ENCODE results near the gene NFE2. TPM values are rescaled to one million over a fixed set of nuclear protein-coding genes. Genes with fewer than 3 reads are reported as not detected.

Gene NFE2
- total RNA-seq, 4 donors from 2014 or later: 0.64 to 8.0 (median 1.8) TPM; not detected in 1

DNA sequence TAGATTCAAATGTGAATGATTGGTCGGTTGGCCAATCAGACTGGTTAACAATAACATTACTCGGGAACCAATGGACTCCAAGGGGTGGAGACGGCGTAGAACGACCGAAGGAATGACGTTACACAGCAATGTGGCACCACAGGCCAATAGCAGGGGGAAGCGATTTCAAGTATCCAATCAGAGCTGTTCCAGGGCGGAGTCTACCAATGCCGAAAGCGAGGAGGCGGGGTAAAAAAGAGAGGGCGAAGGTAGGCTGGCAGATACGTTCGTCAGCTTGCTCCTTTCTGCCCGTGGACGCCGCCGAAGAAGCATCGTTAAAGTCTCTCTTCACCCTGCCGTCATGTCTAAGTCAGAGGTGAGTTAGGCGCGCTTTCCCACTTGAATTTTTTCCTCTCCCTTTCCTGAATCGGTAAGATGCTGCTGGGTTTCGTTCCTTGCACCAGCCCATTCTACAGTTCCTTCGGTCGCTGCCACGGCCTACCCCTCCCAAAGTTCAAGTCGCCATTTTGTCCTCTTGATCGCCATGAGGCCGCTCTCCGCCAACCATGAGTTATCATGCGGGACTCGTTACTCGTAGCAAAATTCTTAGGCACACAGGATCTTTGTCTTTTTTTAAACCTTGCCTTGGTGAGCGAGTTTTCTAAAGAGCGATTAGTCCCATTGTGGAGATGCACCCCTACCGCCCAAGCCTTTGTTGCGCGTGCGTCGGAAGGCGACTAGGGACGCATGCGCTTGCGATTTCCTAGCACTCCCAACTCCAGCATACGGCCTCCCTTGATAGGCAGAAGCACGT lies 20.2 kb downstream of the NFE2 start, which contains the start of gene HNRNPA1:
HNRNPA1 (plus strand) TSS at position 259 of the 793 bp plus-strand sequence; CDS start at position 341, 82 bp downstream.
- DNase-seq (peak; percentile 99), ATAC-seq (peak; percentile 86 to 89)
- H3K9me3 ChIP-seq: no peaks in the 10 kb centered on the region
- H3K4me3 ChIP-seq: peak within 1 kb of the TSS; percentile 74 to 95 (median 81)
- peak; percentile 99 for TF ChIP-seq POLR2A (IDR thresholded peaks at IDR 0.05)
- no peak for TF ChIP-seq CTCF (IDR thresholded peaks at IDR 0.05 in 4 of 5, conservative IDR thresholded peaks at IDR 0.05 in 1 of 5)
- H3K36me3 ChIP-seq: peaks cover 0 to 39% of the 10 kb centered on the region in 2 donors
- intact Hi-C loops (cut with DNase I; ENCODE audit: low total_unique reads): loop anchor here (2.0 to 10.0 kb wide), 6 partner anchors 44 to 1424 kb away; partner anchors contain the start of genes CALCOCO1, COPZ1, HOXC10 and ITGA7
- H3K4me1 ChIP-seq: peaks cover 58 to 60% of the 10 kb centered on the region in 2 donors
- no peaks in the 10 kb centered on the region for H3K27me3 ChIP-seq
- H3K27ac ChIP-seq: peak within 1 kb of the TSS; percentile 93 to 98 (median 96)
- in situ Hi-C loops (cut with MboI; ENCODE audit: low sequenced_read_pairs in 4 of 4): no loop called here

DNA sequence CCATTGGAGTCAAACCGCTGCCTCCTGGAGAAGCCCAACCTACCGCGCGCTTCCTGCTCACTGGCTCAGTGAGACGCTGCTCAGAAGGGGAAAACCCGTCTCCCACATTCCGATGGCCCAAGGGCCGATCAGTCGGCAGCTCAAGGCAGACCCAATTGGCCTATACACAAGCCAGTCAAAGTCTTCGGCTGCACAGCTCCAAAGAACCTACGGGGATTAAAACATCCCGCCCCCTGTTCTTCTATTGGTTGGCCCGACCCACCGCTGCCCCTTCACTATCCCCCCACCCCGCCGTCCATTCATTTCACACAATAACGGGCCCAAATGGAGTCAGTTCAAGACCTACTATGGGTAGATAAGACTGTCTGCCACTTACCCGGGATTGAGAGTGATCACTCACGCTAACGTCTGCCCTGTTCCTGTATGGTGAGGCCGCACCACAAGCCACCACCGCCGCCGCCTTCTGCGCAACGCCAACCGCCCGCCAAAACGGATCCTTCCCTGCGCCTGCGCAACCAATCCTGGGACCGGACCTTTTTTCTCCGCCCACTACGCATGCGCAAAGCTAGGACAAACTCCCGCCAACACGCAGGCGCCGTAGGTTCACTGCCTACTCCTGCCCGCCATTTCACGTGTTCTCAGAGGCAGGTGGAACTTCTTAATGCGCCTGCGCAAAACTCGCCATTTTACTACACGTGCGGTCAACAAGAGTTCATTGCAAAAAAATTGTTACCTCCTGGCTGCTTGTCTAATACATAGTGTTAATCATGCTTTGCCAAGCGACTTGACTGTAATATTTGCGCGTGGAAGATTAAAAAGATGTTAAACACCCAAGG lies 21.0 kb downstream of the NFE2 start, which contains the start of gene CBX5:
CBX5 (minus strand) TSS at position 491 of the 836 bp plus-strand sequence. CDS start 22,472 bp downstream, outside the sequence.
- Histone ChIP-seq H3K9me3 (no peaks in the 10 kb centered on the region), H3K27ac (peak within 1 kb of the TSS; percentile 93 to 98 (median 96)), H3K4me1 (peaks cover 50 to 53% of the 10 kb centered on the region in 2 donors), H3K36me3 (peaks cover 0 to 32% of the 10 kb centered on the region in 2 donors), H3K27me3 (no peaks in the 10 kb centered on the region), H3K4me3 (peak within 1 kb of the TSS; percentile 74 to 95 (median 81))
- DNase-seq: peak; percentile 99
- intact Hi-C loops (cut with DNase I; ENCODE audit: low total_unique reads) (loop anchor here (2.0 to 10.0 kb wide), 7 partner anchors 45 to 1425 kb away; partner anchors contain the start of genes CALCOCO1, COPZ1, HOXC10 and ITGA7), in situ Hi-C loops (cut with MboI; ENCODE audit: low sequenced_read_pairs in 4 of 4) (loop anchor here in 1 of 4 donors (5.0 kb wide), 1 partner anchor 87 kb away; no protein-coding TSS in a partner anchor)
- ATAC-seq: peak; percentile 77 to 79
- TF ChIP-seq CTCF (IDR thresholded peaks at IDR 0.05 in 4 of 5, conservative IDR thresholded peaks at IDR 0.05 in 1 of 5) (no peak), POLR2A (IDR thresholded peaks at IDR 0.05) (peak; percentile 96)

- DNase-seq (no peak), ATAC-seq (no peak)
- intact Hi-C loops (cut with DNase I; ENCODE audit: low total_unique reads) (loop anchor here (5.0 kb wide), 1 partner anchor 62 kb away; no protein-coding TSS in a partner anchor), in situ Hi-C loops (cut with MboI; ENCODE audit: low sequenced_read_pairs in 4 of 4) (loop anchor here in 1 of 4 donors (5.0 kb wide), 1 partner anchor 88 kb away; no protein-coding TSS in a partner anchor)
- Histone ChIP-seq H3K4me3 (peak overlapping the region; percentile 64 to 95 (median 76)), H3K36me3 (peaks cover 0 to 31% of the 10 kb centered on the region in 2 donors), H3K4me1 (peaks cover 49 to 52% of the 10 kb centered on the region in 2 donors), H3K27me3 (no peaks in the 10 kb centered on the region), H3K9me3 (no peaks in the 10 kb centered on the region), H3K27ac (peak overlapping the region; percentile 93 to 98 (median 96))
- no peak for TF ChIP-seq POLR2A (IDR thresholded peaks at IDR 0.05)
- TF ChIP-seq CTCF (IDR thresholded peaks at IDR 0.05 in 4 of 5, conservative IDR thresholded peaks at IDR 0.05 in 1 of 5): no peak
Observed at GRCh38 chr12:54279227-54279631, 21.6 kb downstream of the NFE2 start.

- H3K9me3 ChIP-seq: no peaks in the 10 kb centered on the region
- H3K27me3 ChIP-seq: no peaks in the 10 kb centered on the region
- no peak for DNase-seq
- intact Hi-C loops (cut with DNase I; ENCODE audit: low total_unique reads) (loop anchor here (5.0 kb wide), 1 partner anchor 61 kb away; no protein-coding TSS in a partner anchor), in situ Hi-C loops (cut with MboI; ENCODE audit: low sequenced_read_pairs in 4 of 4) (loop anchor here in 1 of 4 donors (5.0 kb wide), 1 partner anchor 89 kb away; no protein-coding TSS in a partner anchor)
- TF ChIP-seq POLR2A (IDR thresholded peaks at IDR 0.05) (no peak), CTCF (IDR thresholded peaks at IDR 0.05 in 4 of 5, conservative IDR thresholded peaks at IDR 0.05 in 1 of 5) (no peak)
- H3K4me1 ChIP-seq: peaks cover 47 to 52% of the 10 kb centered on the region in 2 donors
- peaks cover 0 to 17% of the 10 kb centered on the region in 2 donors for H3K36me3 ChIP-seq
- H3K27ac ChIP-seq: peak overlapping the region; percentile 93 to 98 (median 96)
- no peak overlapping the region for H3K4me3 ChIP-seq
- no peak for ATAC-seq
Observed at GRCh38 chr12:54277823-54278276, 23.0 kb downstream of the NFE2 start.
